GM13977 (cell line): Measurements from ENCODE around the gene CCNY.

ENCODE experiments used
- DNase-seq: peaks from one replicate; pipeline ENCODE4 v3.0.0; 2012; ENCODE audit warnings: low spot score
- CTCF ChIP-seq: IDR thresholded peaks from 2 replicates; pipeline ENCODE4 v1.5.1; 2012; ENCODE audit warnings: mild to moderate bottlenecking, control low read depth; ENCODE audit not compliant: insufficient read depth; ENCODE audit errors: extremely low read depth, missing control alignments
- in situ Hi-C: fragments of 300-500 bp; cut with MboI; formaldehyde crosslinking; loops from one replicate; pipeline ENCODE4 v1.12.0; 2022; ENCODE audit warnings: low sequenced_read_pairs, low pct_unique_long_range_greater_than_20kb, mixed read lengths, inconsistent platforms; ENCODE audit not compliant: unreplicated experiment

Gene CCNY

GRCh38 chr10:35409808-35410207 lies 73.5 kb downstream of the CCNY start:
- TF ChIP-seq CTCF = no peak
- no peak for DNase-seq
- in situ Hi-C loops = no loop called here

GRCh38 chr10:35412003-35412723 lies 75.9 kb downstream of the CCNY start:
- no peak for DNase-seq
- in situ Hi-C loops = no loop called here
- TF ChIP-seq CTCF = no peak

GRCh38 chr10:35412900-35413491 lies 76.7 kb downstream of the CCNY start:
- TF ChIP-seq CTCF = no peak
- in situ Hi-C loops = no loop called here
- DNase-seq = no peak

- DNase-seq = no peak
- in situ Hi-C loops = no loop called here
Observed at GRCh38 chr10:35413985-35414861, 77.9 kb downstream of the CCNY start.

GRCh38 chr10:35415505-35415904 lies 79.2 kb downstream of the CCNY start:
- in situ Hi-C loops = no loop called here
- no peak for DNase-seq
- TF ChIP-seq CTCF = no peak

More at GRCh38 chr10:35413985-35414861, 77.9 kb downstream of the CCNY start:
- no peak for TF ChIP-seq CTCF

- TF ChIP-seq CTCF = no peak
- in situ Hi-C loops = no loop called here
- peak; percentile 27 for DNase-seq
Observed at GRCh38 chr10:35416619-35417312, 80.5 kb downstream of the CCNY start.
